GM23338 (cell line): ENCODE measurements around the gene RAB22A. TPM values are rescaled to one million over a fixed set of nuclear protein-coding genes. Genes with fewer than 3 reads are reported as not detected.

Source experiments
- ATAC-seq: fragments of 200-7000 bp; cut with Tn5 transposase; 3 replicates; pipeline ENCODE4 v1.9.1; 2020
- DNase-seq: peaks from one replicate; pipeline ENCODE4 v3.0.0-alpha.2; 2015; ENCODE audit warnings: low spot score
- H2AFZ ChIP-seq: fragments of 200-600 bp; sonication (generic); 2 replicates; pipeline ENCODE4 v1.8.0; 2016; ENCODE audit warnings: antibody characterized with exemption, mild to moderate bottlenecking, moderate library complexity
- H3F3A ChIP-seq: fragments of 200-600 bp; sonication (generic); replicated peaks from 2 replicates; pipeline ENCODE4 v1.8.0; 2017; ENCODE audit warnings: antibody characterized with exemption, mixed run types, low read depth
- H3K27ac ChIP-seq: fragments of 200-600 bp; sonication (generic); 2 replicates; pipeline ENCODE4 v1.6.1; 2016; ENCODE audit warnings: low read depth
- H3K27me3 ChIP-seq: fragments of 200-600 bp; sonication (generic); 2 replicates; pipeline ENCODE4 v1.8.0; 2016; ENCODE audit warnings: mild to moderate bottlenecking, mixed run types, moderate library complexity; ENCODE audit not compliant: insufficient read depth
- H3K36me3 ChIP-seq: fragments of 200-600 bp; sonication (generic); 2 replicates; pipeline ENCODE4 v1.8.0; 2016; ENCODE audit warnings: mild to moderate bottlenecking; ENCODE audit not compliant: insufficient read depth
- H3K4me1 ChIP-seq: fragments of 200-600 bp; sonication (generic); 2 replicates; pipeline ENCODE4 v1.8.0; 2016; ENCODE audit warnings: mild to moderate bottlenecking, moderate library complexity; ENCODE audit not compliant: insufficient read depth
- H3K4me2 ChIP-seq: fragments of 200-600 bp; sonication (generic); 2 replicates; pipeline ENCODE4 v1.7.1; 2017; ENCODE audit warnings: mixed run types
- H3K4me3 ChIP-seq: fragments of 200-600 bp; sonication (generic); 2 replicates; pipeline ENCODE4 v1.6.1; 2016; ENCODE audit warnings: mixed run types
- H3K79me2 ChIP-seq: fragments of 200-600 bp; sonication (generic); replicated peaks from 2 replicates; pipeline ENCODE4 v1.8.0; 2017; ENCODE audit warnings: mild to moderate bottlenecking; ENCODE audit not compliant: insufficient read depth
- H3K9me2 ChIP-seq: fragments of 200-600 bp; sonication (generic); 2 replicates; pipeline ENCODE4 v1.8.0; 2017; ENCODE audit not compliant: insufficient read depth
- H4K20me1 ChIP-seq: fragments of 200-600 bp; sonication (generic); replicated peaks from 2 replicates; pipeline ENCODE4 v1.8.0; 2017; ENCODE audit warnings: mild to moderate bottlenecking; ENCODE audit not compliant: insufficient read depth
- H3K27ac Mint-ChIP-seq: 2 replicates; pipeline ENCODE4 v1.8.0; 2020; ENCODE audit warnings: inconsistent platforms, mild to moderate bottlenecking, moderate library complexity, mixed read lengths
- H3K27me3 Mint-ChIP-seq: 3 replicates; pipeline ENCODE4 v1.8.0; 2022; ENCODE audit warnings: low read depth, mild to moderate bottlenecking, moderate library complexity, mixed read lengths, inconsistent platforms; ENCODE audit not compliant: insufficient read depth, poor library complexity
- H3K36me3 Mint-ChIP-seq: 3 replicates; pipeline ENCODE4 v1.8.0; 2021; ENCODE audit warnings: low read depth, mild to moderate bottlenecking, inconsistent platforms, moderate library complexity, mixed read lengths
- H3K4me1 Mint-ChIP-seq: 3 replicates; pipeline ENCODE4 v1.8.0; 2020; ENCODE audit warnings: mild to moderate bottlenecking, inconsistent platforms, mixed read lengths
- H3K4me3 Mint-ChIP-seq: 3 replicates; pipeline ENCODE4 v1.8.0; 2021; ENCODE audit warnings: moderate library complexity, mild to moderate bottlenecking, inconsistent platforms, mixed read lengths
- H3K9me3 Mint-ChIP-seq: 3 replicates; pipeline ENCODE4 v1.8.0; 2020; ENCODE audit warnings: moderate library complexity, mild to moderate bottlenecking, inconsistent platforms, mixed read lengths
- CTCF ChIP-seq, 2 experiments: fragments of 200-600 bp in 1 of 2; sonication (generic) in 1 of 2; conservative IDR thresholded peaks; 2 replicates each; pipeline versions ENCODE4 v1.5.1 to v1.6.1; 2016 to 2017; ENCODE audit warnings: antibody characterized with exemption in 2 of 2, low read depth in 2 of 2, mild to moderate bottlenecking in 2 of 2, moderate library complexity in 1 of 2
- ETS1 ChIP-seq: IDR thresholded peaks from 2 replicates; pipeline ENCODE4 v1.6.1; 2016; ENCODE audit warnings: antibody characterized with exemption
- POLR2AphosphoS5 ChIP-seq: IDR thresholded peaks from 2 replicates; pipeline ENCODE4 v1.6.1; 2016; ENCODE audit warnings: antibody characterized with exemption, low read depth
- STAT1 ChIP-seq: IDR thresholded peaks from one replicate; pipeline ENCODE4 v1.6.1; 2016; ENCODE audit warnings: antibody characterized with exemption; ENCODE audit not compliant: unreplicated experiment
- ZNF114 ChIP-seq: fragments of 250-450 bp; sonication (Bioruptor Pico); IDR thresholded peaks from 2 replicates; pipeline ENCODE4 v1.5.0; 2020; ENCODE audit warnings: mild to moderate bottlenecking, moderate library complexity
- ZNF331 ChIP-seq: fragments of 250-450 bp; sonication (Bioruptor Pico); IDR thresholded peaks from 2 replicates; pipeline ENCODE4 v1.5.0; 2020; ENCODE audit warnings: low read depth, mild to moderate bottlenecking, moderate library complexity
- ZNF462 ChIP-seq: fragments of 250-450 bp; sonication (Bioruptor Pico); IDR thresholded peaks from 2 replicates; pipeline ENCODE4 v1.5.0; 2020; ENCODE audit warnings: mild to moderate bottlenecking, moderate library complexity
- polyA plus RNA-seq: library from polyadenylated mRNA; unstranded; fragments of >200 nt; fragmentation: Nextera tagmentation; extraction: Ambion mirVana; gene quantifications from 2 replicates; pipeline ENCODE4 v1.2.1, GENCODE V29; 2016
- total RNA-seq: library from RNA; depleted of rRNA; stranded (reverse); fragments of >200 nt; shearing (Covaris generic); gene quantifications from 2 replicates; pipeline ENCODE4 v1.2.3, GENCODE V29; 2014

Gene RAB22A
- total and polyA plus RNA-seq, 2 experiments from 2014 or later = 3.3 to 6.8 TPM

- Mint-ChIP-seq H3K9me3 (0 out of 3 replicates have a peak, but pooled peaks cover 3% of the 10 kb centered on the region), H3K4me1 (peaks cover 49% of the 10 kb centered on the region), H3K4me3 (peak overlapping the region; percentile 59), H3K27me3 (peaks cover 11% of the 10 kb centered on the region), H3K36me3 (no peaks in the 10 kb centered on the region; the same call in 2 of the 3 replicates), H3K27ac (peak overlapping the region; percentile 87)
- no peaks in the 10 kb centered on the region for H3K36me3 ChIP-seq
- peak overlapping the region; percentile 83 for H3K27ac ChIP-seq
- no peaks in the 10 kb centered on the region for H3K27me3 ChIP-seq
- H3K4me3 ChIP-seq = peak overlapping the region; percentile 44
- H3K4me1 ChIP-seq = peaks cover 48% of the 10 kb centered on the region
- peak overlapping the region; percentile 71 for H3K4me2 ChIP-seq
- peak; percentile 92 for DNase-seq
- H4K20me1 ChIP-seq = no peaks in the 10 kb centered on the region
- H3F3A ChIP-seq = no peaks in the 10 kb centered on the region; the same call in 1 of the 2 replicates
- no peaks in the 10 kb centered on the region for H3K79me2 ChIP-seq
- peak overlapping the region; percentile 69; the same call in 1 of the 2 replicates for H2AFZ ChIP-seq
- TF ChIP-seq STAT1 (no peak), ETS1 (no peak), ZNF331 (CRISPR knock-in tag) (no peak), POLR2AphosphoS5 (0 out of 2 replicates have a peak, but pooled peaks have one; percentile 41), ZNF114 (no peak)
- 0 out of 2 replicates have a peak, but pooled peaks cover 6% of the 10 kb centered on the region for H3K9me2 ChIP-seq
- ATAC-seq = peak; percentile 78
Measured at GRCh38 chr20:58374906-58375758, 65.6 kb downstream of the RAB22A start.

- peak; percentile 5; the same call in 2 of the 3 replicates for ATAC-seq
- H3F3A ChIP-seq = no peaks in the 10 kb centered on the region; the same call in 1 of the 2 replicates
- 0 out of 2 replicates have a peak, but pooled peaks cover 6% of the 10 kb centered on the region for H3K9me2 ChIP-seq
- Mint-ChIP-seq H3K27me3 (peaks cover 11% of the 10 kb centered on the region), H3K9me3 (peaks cover 6% of the 10 kb centered on the region), H3K36me3 (peaks cover 2% of the 10 kb centered on the region), H3K27ac (peak overlapping the region; percentile 87), H3K4me1 (peaks cover 49% of the 10 kb centered on the region), H3K4me3 (peak overlapping the region; percentile 59)
- H2AFZ ChIP-seq = 0 out of 2 replicates have a peak overlapping the region, but pooled peaks have one; percentile 18
- H3K27ac ChIP-seq = peak overlapping the region; percentile 40
- no peaks in the 10 kb centered on the region for H3K27me3 ChIP-seq
- no peak for DNase-seq
- no peaks in the 10 kb centered on the region for H4K20me1 ChIP-seq
- H3K79me2 ChIP-seq = no peaks in the 10 kb centered on the region
- H3K36me3 ChIP-seq = no peaks in the 10 kb centered on the region
- peak overlapping the region; percentile 71 for H3K4me2 ChIP-seq
- H3K4me3 ChIP-seq = peak overlapping the region; percentile 44
- peaks cover 48% of the 10 kb centered on the region for H3K4me1 ChIP-seq
- TF ChIP-seq ZNF331 (CRISPR knock-in tag) (no peak), ZNF462 (CRISPR knock-in tag) (no peak), STAT1 (no peak), CTCF (conservative IDR thresholded peaks at IDR 0.05; ENCODE audit: low read depth in 2 of 2) (no peak)
Measured at GRCh38 chr20:58375759-58376352, 66.3 kb downstream of the RAB22A start.
